Measurements from ENCODE around the gene SRGAP3. TPM values are rescaled to one million over a fixed set of nuclear protein-coding genes. Genes with fewer than 3 reads are reported as not detected.
A peak's percentile ranks its signal among the peaks of the same experiment; 100 is the strongest.
"Not testable (repeated sequence)": the region's sequence is repeated elsewhere in the genome, so short reads cannot be mapped to it uniquely, and the experiment has no call there.

The SRGAP3 gene
- 10 to 100 TPM; 58.5 to 65.9 TPM for total RNA-seq
- 16.5 TPM for polyA plus RNA-seq (ENCODE audit: insufficient read depth, low read depth, low replicate concordance)
- long read RNA-seq, donor 1 = 0 reads
- long read RNA-seq, donor 2 = 0 reads

DNA sequence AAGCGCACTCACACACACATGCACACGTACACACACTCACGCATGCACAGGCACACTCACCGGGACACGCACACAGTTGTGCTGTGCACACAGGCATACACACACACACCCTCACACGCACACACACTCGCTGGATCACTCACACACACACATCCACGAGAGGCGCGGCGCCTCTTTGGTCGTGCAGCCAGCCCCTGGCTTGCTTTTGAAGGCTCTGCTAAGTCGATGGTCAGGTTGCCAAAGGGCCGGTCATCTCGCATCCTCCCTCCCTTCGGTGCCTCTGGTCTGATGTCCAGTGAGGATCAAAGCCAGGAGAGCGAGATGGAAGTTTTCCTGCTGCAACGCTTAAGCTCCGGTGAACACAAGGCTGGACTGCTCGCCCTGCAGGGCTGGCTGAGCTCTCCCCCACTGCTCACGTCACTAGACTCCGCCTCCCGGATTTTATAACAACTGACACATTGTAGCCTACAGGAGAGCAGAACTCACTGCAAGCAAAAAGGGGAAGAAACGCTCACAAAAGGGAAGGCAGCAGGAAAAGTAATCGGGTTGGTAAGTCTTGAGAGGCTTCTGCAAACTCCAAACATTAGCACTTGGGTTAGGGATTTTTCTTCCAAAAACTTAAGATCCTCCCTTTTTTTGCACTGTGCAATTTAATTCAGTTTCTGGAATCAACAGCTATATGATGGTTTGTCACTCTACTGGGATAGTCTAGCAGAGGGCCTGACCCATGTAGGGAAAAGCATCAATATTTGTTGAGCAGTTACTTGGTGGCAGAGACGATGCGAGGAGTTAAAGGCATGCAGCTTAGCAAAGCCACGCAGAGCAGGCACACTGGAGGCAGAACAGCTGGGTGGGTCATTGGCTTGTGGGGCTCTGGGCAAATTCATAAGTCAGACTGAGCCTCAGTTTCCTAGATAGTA is at the start of gene SRGAP3:
Gene SRGAP3, minus strand, starts transcription at position 374 of the 920 bp plus-strand sequence. CDS start 695 bp downstream, outside the sequence.
- H3K9me3 ChIP-seq = no peaks in the 10 kb centered on the region
- H3K4me1 ChIP-seq = peaks cover 11% of the 10 kb centered on the region
- no peak for TF ChIP-seq POLR2A (IDR thresholded peaks at IDR 0.05)
- TF ChIP-seq, protein P1, sequence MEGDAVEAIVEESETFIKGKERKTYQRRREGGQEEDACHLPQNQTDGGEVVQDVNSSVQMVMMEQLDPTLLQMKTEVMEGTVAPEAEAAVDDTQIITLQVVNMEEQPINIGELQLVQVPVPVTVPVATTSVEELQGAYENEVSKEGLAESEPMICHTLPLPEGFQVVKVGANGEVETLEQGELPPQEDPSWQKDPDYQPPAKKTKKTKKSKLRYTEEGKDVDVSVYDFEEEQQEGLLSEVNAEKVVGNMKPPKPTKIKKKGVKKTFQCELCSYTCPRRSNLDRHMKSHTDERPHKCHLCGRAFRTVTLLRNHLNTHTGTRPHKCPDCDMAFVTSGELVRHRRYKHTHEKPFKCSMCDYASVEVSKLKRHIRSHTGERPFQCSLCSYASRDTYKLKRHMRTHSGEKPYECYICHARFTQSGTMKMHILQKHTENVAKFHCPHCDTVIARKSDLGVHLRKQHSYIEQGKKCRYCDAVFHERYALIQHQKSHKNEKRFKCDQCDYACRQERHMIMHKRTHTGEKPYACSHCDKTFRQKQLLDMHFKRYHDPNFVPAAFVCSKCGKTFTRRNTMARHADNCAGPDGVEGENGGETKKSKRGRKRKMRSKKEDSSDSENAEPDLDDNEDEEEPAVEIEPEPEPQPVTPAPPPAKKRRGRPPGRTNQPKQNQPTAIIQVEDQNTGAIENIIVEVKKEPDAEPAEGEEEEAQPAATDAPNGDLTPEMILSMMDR (IDR thresholded peaks at IDR 0.05) = peak in 2 of 3 experiments; percentile 20 to 53
- 8 to 19% methylated on average over 24 to 28 of the region's 28 CpGs for WGBS, 2 donors
- peak within 1 kb of the TSS; percentile 36 to 55 for H3K4me3 ChIP-seq
- H3K36me3 ChIP-seq (ENCODE audit: low read depth, missing control alignments) = no peaks in the 10 kb centered on the region
- H3K27me3 ChIP-seq = no peaks in the 10 kb centered on the region
- intact Hi-C loops (cut with DNase I; ENCODE audit: low total_unique reads) = no loop called here
- H3K27ac ChIP-seq = peak within 1 kb of the TSS in 1 of 2 donors; percentile 43
- peak; percentile 97 for DNase-seq

DNA sequence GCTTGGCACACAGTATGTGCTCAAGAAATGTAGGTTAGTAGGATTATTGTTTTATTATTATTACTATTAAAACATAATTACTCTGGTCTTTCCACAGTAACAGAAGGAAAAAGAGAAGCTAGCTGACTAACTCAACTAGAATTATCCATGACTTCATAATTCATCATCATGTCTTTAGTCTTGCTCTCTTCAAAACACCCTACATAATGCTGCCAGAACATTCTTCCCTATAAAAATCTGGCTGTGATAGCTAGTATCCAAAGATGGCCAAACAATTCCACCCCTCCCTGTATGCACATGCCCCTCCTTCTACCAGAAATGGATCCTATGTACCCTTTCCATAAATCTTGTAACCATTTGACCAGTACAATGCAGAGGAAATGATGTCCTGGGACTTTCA is 48.8 kb upstream of the SRGAP3 start:
- H3K27me3 ChIP-seq = no peaks in the 10 kb centered on the region
- TF ChIP-seq, protein P1 (IDR thresholded peaks at IDR 0.05) = no peak
- TF ChIP-seq POLR2A (IDR thresholded peaks at IDR 0.05) = no peak
- H3K36me3 ChIP-seq (ENCODE audit: low read depth, missing control alignments) = no peaks in the 10 kb centered on the region
- H3K9me3 ChIP-seq = no peaks in the 10 kb centered on the region
- peaks cover 3% of the 10 kb centered on the region for H3K4me1 ChIP-seq
- DNase-seq = no peak
- H3K4me3 ChIP-seq = no peak overlapping the region
- intact Hi-C loops (cut with DNase I; ENCODE audit: low total_unique reads) = no loop called here
- no peak overlapping the region for H3K27ac ChIP-seq

DNA sequence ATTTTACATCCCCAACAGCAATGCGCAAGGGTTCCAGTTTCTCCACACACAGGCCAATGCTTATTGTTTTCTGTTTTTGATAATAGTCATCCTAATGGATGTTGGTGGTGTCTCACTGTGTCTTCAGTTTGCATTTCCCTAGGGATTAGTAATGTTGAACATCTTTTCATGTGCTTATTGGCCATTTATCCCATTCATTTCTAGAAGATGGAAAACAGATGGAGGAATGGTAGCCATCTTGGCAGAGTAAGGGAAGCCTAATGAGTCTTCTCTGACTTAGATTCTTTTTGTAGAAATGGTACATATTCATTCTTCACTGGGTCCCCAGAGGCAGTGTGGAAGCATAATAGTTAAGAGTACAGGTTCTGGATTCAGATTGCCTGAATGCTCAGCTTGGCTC is 46.8 kb upstream of the SRGAP3 start:
- Histone ChIP-seq H3K27me3 (no peaks in the 10 kb centered on the region), H3K36me3 (ENCODE audit: low read depth, missing control alignments) (no peaks in the 10 kb centered on the region), H3K27ac (no peak overlapping the region), H3K4me1 (no peaks in the 10 kb centered on the region), H3K4me3 (no peak overlapping the region), H3K9me3 (no peaks in the 10 kb centered on the region)
- 100% methylated on average over 1 of the region's 1 CpG for WGBS, 2 donors
- intact Hi-C loops (cut with DNase I; ENCODE audit: low total_unique reads) = no loop called here
- DNase-seq = no peak
- TF ChIP-seq POLR2A (IDR thresholded peaks at IDR 0.05) = no peak
- TF ChIP-seq, protein P1 (IDR thresholded peaks at IDR 0.05) = no peak

DNA sequence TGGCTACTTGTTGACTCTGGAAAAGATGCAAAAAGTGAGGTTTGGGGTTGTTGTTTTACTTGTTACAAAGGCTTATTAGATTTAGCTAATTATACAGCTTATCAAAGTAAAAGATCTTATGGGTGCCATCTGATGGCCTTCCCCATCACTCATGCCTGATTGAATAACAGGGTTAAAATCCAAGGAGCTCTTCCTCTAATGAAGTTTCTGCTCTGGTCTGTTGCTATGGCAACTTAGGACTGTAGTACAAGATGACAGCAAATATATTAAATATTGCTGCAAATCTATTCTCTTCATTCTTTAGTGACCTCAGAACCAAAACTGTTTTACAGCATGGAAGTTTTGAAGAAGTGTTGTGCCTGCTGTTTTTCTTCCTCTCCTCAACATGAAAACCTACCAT is 45.6 kb upstream of the SRGAP3 start:
- H3K27ac ChIP-seq = no peak overlapping the region
- intact Hi-C loops (cut with DNase I; ENCODE audit: low total_unique reads) = no loop called here
- DNase-seq = no peak

DNA sequence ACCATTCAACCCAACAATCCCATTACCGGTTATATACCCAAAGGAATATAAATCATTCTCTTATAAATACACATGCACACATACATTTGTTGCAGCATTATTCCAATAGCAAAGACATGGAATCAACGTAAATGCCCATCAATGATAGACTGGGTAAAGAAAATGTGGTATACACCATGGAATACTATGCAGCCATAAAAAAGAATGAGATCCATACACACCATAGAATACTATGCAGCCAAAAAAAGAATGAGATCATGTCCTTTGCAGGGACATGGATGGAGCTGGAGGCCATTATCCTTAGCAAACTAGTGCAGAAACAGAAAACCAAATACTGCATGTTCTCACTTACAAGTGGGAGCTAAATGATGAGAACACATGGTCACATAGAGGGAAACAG is 44.5 kb upstream of the SRGAP3 start:
- H3K27me3 ChIP-seq; H3K36me3 ChIP-seq (ENCODE audit: low read depth, missing control alignments); DNase-seq; H3K4me1 ChIP-seq; intact Hi-C loops (cut with DNase I; ENCODE audit: low total_unique reads); H3K9me3 ChIP-seq; H3K4me3 ChIP-seq; H3K27ac ChIP-seq: not testable (repeated sequence)
- 93 to 95% methylated on average over 2 of the region's 2 CpGs for WGBS, 2 donors

More for the DNA sequence above, 45.6 kb upstream of the SRGAP3 start:
- no peaks in the 10 kb centered on the region for H3K27me3 ChIP-seq
- H3K4me3 ChIP-seq = no peak overlapping the region
- TF ChIP-seq, protein P1 (IDR thresholded peaks at IDR 0.05) = no peak
- TF ChIP-seq POLR2A (IDR thresholded peaks at IDR 0.05) = no peak
- no peaks in the 10 kb centered on the region for H3K4me1 ChIP-seq
- no peaks in the 10 kb centered on the region for H3K36me3 ChIP-seq (ENCODE audit: low read depth, missing control alignments)
- H3K9me3 ChIP-seq = no peaks in the 10 kb centered on the region

Measured in testis (tissue), 5 donors.